Measurements from ENCODE around the gene RAP1A.

The RAP1A gene

GRCh38 chr1:111622166-111622565 is 2.6 kb downstream of the RAP1A start:
- H3K4me1 ChIP-seq (ENCODE audit: low read depth, poor library complexity, severe bottlenecking) = peaks cover 79% of the 10 kb centered on the region
- H3K27ac ChIP-seq = no peak overlapping the region

GRCh38 chr1:111624382-111624781 is 4.8 kb downstream of the RAP1A start:
- no peaks in the 10 kb centered on the region for H3K27me3 ChIP-seq (ENCODE audit: insufficient read depth, low read depth)
- H3K9ac ChIP-seq = no peak overlapping the region
- H3K27ac ChIP-seq = no peak overlapping the region
- H4K20me1 ChIP-seq (ENCODE audit: insufficient read depth) = no peaks in the 10 kb centered on the region
- H2AFZ ChIP-seq (ENCODE audit: low read depth) = no peak overlapping the region
- no peak for TF ChIP-seq CTCF (conservative IDR thresholded peaks at IDR 0.05; ENCODE audit: low read depth, low read length)
- H3K4me1 ChIP-seq (ENCODE audit: low read depth, poor library complexity, severe bottlenecking) = peaks cover 82% of the 10 kb centered on the region
- peak overlapping the region; percentile 11; the same call in 1 of the 2 replicates for H3K4me2 ChIP-seq
- H3K79me2 ChIP-seq (ENCODE audit: insufficient read depth, low read depth) = peaks cover 88% of the 10 kb centered on the region
- H3K36me3 ChIP-seq (ENCODE audit: insufficient read depth) = no peaks in the 10 kb centered on the region
- no peak overlapping the region for H3K4me3 ChIP-seq (IDR thresholded peaks at IDR 0.05; ENCODE audit: insufficient read depth, low read depth, low read length)

More at GRCh38 chr1:111622166-111622565, 2.6 kb downstream of the RAP1A start:
- peaks cover 69% of the 10 kb centered on the region for H3K79me2 ChIP-seq (ENCODE audit: insufficient read depth, low read depth)
- peak overlapping the region; percentile 77; the same call in 1 of the 2 replicates for H3K4me2 ChIP-seq
- no peak overlapping the region for H3K9ac ChIP-seq
- H3K36me3 ChIP-seq (ENCODE audit: insufficient read depth) = no peaks in the 10 kb centered on the region
- H3K4me3 ChIP-seq (IDR thresholded peaks at IDR 0.05; ENCODE audit: insufficient read depth, low read depth, low read length) = no peak overlapping the region
- no peaks in the 10 kb centered on the region for H3K27me3 ChIP-seq (ENCODE audit: insufficient read depth, low read depth)
- no peaks in the 10 kb centered on the region for H4K20me1 ChIP-seq (ENCODE audit: insufficient read depth)
- no peak overlapping the region for H2AFZ ChIP-seq (ENCODE audit: low read depth)
- TF ChIP-seq CTCF (conservative IDR thresholded peaks at IDR 0.05; ENCODE audit: low read depth, low read length) = no peak

GRCh38 chr1:111625276-111625675 is 5.7 kb downstream of the RAP1A start:
- Histone ChIP-seq H2AFZ (ENCODE audit: low read depth) (no peak overlapping the region), H4K20me1 (ENCODE audit: insufficient read depth) (no peaks in the 10 kb centered on the region)

GRCh38 chr1:111628153-111628552 is 8.6 kb downstream of the RAP1A start:
- no peak overlapping the region for H3K27ac ChIP-seq
- no peak overlapping the region for H3K4me3 ChIP-seq (IDR thresholded peaks at IDR 0.05; ENCODE audit: insufficient read depth, low read depth, low read length)
- H3K4me2 ChIP-seq = peak overlapping the region; percentile 64
- no peak overlapping the region for H2AFZ ChIP-seq (ENCODE audit: low read depth)
- H3K27me3 ChIP-seq (ENCODE audit: insufficient read depth, low read depth) = no peaks in the 10 kb centered on the region
- no peak overlapping the region for H3K9ac ChIP-seq
- no peak for TF ChIP-seq CTCF (conservative IDR thresholded peaks at IDR 0.05; ENCODE audit: low read depth, low read length)
- peaks cover 96% of the 10 kb centered on the region for H3K4me1 ChIP-seq (ENCODE audit: low read depth, poor library complexity, severe bottlenecking)
- H4K20me1 ChIP-seq (ENCODE audit: insufficient read depth) = no peaks in the 10 kb centered on the region
- H3K36me3 ChIP-seq (ENCODE audit: insufficient read depth) = no peaks in the 10 kb centered on the region
- H3K79me2 ChIP-seq (ENCODE audit: insufficient read depth, low read depth) = peaks cover 96% of the 10 kb centered on the region

More at GRCh38 chr1:111625276-111625675, 5.7 kb downstream of the RAP1A start:
- no peaks in the 10 kb centered on the region for H3K27me3 ChIP-seq (ENCODE audit: insufficient read depth, low read depth)
- H3K36me3 ChIP-seq (ENCODE audit: insufficient read depth) = no peaks in the 10 kb centered on the region
- H3K4me3 ChIP-seq (IDR thresholded peaks at IDR 0.05; ENCODE audit: insufficient read depth, low read depth, low read length) = no peak overlapping the region
- H3K4me1 ChIP-seq (ENCODE audit: low read depth, poor library complexity, severe bottlenecking) = peaks cover 90% of the 10 kb centered on the region
- TF ChIP-seq CTCF (conservative IDR thresholded peaks at IDR 0.05; ENCODE audit: low read depth, low read length) = no peak
- H3K9ac ChIP-seq = no peak overlapping the region
- no peak overlapping the region for H3K27ac ChIP-seq
- H3K79me2 ChIP-seq (ENCODE audit: insufficient read depth, low read depth) = peaks cover 97% of the 10 kb centered on the region
- H3K4me2 ChIP-seq = peak overlapping the region; percentile 17

All from KMS-11 (cell line).